GOT3 (cell line): ENCODE data around the gene PHRF1.

Source experiments
- DNase-seq: peaks from one replicate; lab custom pipeline; 2025; ENCODE audit warnings: mixed read lengths; lab: John Stamatoyannopoulos, UW

The PHRF1 gene

GRCh38 chr11:539971-540481 is 36.2 kb upstream of the PHRF1 start:
- no peak for DNase-seq

DNA sequence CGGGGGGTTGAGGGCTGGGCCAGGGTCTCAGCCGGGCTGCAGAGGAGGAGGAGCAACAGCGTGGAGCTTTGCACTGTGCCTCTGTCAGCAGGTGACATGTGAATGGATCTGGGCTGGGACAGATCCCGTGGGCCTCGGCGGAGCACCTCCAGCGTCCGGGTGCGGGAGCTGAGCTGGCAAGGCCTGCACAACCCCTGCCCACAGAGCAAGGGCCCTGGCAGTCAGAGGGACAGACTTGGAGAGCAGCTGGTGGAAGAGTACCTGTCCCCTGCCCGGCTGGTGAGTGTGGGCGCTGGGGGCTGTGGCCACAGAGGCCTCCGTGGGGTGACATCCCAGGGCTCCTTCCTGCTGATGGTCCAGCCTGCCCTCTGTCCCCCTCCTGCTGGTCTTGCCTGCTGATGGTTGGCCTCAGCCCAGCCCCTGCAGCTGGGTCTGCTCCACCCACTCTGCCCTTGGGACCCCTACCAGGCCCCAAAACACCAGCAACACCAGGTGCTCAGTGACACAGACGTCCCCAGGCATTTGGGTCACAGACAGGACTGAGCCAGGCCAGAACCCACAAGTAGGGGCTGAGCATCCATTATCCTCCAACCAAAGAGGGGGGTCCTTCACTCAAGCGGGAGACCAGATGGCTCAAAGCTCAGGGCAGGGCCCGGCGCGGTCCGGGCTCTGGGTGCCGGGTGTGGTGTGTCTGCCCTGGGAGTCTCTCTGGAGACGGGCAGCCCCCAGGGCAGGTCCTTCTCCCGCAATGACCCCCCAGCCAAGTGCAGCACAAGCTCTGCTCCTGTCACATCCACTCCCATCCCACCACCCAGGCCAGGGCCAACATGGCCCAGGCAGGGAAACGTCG is 35.5 kb upstream of the PHRF1 start:
- DNase-seq, result no peak

DNA sequence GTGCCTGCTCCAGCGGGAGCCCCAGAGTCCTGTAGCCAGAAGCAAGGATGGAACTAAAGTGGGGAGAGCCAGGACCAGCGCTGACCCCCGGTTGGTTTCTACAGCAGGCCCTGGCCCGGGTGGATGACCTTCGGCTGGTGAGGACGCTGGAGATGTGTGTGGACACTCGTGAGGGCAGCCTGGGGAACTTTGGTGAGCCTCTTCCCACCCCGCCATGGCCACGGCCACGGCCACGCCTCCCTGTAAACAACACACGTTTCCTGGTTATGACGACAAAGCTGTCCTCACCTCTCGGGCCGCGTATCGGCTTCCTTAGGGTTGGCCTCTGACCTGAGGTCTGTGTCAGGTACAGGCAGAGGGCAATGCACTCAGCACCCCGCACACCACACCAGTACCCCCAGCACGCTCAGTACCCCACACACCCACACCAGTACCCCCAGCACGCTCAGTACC is 34.8 kb upstream of the PHRF1 start:
- DNase-seq, result no peak

GRCh38 chr11:544817-545166 is 31.5 kb upstream of the PHRF1 start:
- DNase-seq, result no peak

GRCh38 chr11:545171-545570 is 31.1 kb upstream of the PHRF1 start:
- DNase-seq, result no peak

DNA sequence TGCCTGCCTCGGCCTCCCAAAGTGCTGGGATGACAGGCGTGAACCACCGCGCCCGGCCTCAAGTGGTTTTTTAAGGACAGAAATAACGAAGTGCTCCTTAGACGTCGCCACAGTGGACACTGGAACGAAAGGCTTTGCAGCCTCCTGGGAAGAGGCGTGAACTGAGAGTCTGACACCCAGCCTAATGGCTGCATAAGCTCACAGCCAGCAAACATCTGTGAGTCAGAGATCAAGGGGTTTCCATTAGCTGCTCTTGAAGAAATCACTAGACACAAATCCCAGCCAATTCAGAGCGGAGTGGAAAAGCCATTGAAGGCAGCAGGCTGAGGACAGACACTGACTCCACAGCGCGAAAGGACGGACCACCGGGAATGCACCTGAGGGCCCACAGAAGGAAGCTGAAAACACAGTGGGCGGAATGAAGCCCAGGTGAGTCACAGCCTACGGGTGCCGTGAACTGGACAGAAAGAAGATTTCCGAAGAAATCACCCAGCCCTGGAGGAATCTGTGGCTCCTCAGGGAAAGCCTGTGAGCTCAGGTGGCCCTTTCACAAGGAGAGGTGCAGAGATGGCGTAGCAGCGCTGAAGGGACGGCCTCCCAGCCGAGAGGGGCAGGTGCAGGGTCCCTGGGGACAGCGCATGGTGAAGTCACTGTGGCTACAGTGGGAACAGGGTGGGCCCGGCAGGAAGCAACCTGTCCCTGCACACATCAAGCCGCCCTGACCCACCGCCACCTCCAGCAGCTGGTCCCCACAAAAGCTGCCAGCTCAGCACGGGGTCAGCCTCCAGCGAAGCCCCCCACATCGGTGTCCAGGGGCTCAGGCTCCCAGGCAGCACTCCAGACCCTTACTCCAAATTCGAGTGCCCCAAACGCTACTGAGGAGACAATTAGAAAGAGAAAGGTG is 27.3 kb upstream of the PHRF1 start:
- no peak for DNase-seq

GRCh38 chr11:550021-550745 is 26.1 kb upstream of the PHRF1 start:
- no peak for DNase-seq

- DNase-seq, result no peak
These were observed 25.6 kb upstream of the PHRF1 start for GRCh38 chr11:550746-551085.

DNA sequence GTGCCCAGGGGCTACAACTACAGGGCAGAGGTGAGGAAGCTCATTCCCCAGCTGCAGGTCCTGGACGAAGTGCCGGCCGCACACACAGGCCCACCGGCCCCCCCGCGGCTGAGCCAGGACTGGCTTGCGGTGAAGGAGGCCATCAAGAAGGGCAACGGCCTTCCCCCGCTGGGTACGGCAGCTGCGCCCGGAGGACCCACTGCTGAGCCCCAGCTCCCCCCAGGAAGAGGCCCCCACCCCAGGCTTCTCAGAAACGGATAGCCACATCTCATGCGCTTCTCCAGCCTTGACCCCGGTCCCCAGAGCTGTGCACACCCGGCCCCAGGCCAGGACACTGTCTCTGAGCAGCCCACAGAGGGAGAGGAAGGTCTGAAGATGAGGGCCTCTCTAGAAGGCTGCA is 25.1 kb upstream of the PHRF1 start:
- no peak for DNase-seq

GRCh38 chr11:551596-551995 is 24.7 kb upstream of the PHRF1 start:
- DNase-seq, result no peak

DNA sequence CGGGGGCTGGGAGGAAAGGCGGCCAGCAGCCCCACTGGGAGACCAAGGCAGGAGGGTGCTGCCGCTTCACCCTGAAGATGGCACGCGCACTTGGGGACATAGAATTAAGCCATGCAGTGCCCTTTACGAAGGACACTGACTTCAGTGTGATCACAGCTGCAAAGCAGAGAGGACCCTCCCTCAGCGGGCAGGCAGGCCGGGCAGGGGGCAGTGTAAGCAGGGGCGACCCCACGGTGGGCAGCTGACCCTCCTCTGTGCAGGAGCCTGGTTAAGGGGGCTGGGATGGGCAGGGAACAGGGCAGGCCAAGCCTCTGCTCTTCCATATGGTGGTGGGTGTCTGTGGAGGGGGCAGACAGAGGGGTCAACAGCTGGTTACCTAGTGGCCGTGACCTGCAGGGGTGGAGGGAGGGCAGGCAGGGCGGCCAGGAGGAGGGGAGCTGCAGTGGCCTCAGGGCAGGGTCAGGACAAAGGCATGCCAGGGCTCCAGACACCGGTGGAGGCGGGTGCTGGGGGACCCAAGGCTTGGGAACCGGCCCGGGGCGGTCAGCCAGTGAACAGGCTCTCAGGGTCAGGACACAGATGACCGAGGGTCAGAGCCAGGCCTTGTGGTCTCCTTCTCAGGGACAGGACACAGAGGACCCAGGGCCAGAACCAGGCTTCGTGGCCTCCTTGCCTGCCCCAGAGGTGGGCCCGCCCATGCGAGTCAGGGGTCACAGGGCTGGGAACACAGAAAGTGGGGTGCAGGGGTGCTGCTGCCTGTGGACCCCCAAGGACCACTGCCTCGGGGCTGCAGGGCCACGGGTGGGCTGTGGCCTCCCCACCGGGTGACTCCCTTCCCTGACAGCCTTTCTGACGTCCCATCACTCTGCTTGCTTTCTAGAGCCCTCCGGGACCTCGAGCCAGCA is 22.9 kb upstream of the PHRF1 start:
- no peak for DNase-seq

DNA sequence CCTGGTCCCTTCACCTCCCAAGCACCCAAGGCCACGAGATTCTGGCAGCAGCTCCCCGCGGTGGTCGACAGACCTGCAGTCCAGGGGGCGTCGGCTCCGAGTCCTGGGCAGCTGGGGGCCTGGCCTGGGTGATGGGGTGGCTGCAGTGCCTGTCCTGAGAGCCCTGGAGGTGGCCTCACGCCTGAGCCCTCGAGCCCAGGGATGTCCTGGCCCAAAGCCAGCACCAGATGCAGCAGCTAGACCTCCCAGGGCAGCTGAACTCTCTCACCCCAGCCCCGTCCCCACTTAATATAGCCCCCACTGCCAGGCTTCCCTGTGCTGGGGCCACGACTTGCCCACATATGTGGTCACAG is 22.3 kb upstream of the PHRF1 start:
- no peak for DNase-seq

DNA sequence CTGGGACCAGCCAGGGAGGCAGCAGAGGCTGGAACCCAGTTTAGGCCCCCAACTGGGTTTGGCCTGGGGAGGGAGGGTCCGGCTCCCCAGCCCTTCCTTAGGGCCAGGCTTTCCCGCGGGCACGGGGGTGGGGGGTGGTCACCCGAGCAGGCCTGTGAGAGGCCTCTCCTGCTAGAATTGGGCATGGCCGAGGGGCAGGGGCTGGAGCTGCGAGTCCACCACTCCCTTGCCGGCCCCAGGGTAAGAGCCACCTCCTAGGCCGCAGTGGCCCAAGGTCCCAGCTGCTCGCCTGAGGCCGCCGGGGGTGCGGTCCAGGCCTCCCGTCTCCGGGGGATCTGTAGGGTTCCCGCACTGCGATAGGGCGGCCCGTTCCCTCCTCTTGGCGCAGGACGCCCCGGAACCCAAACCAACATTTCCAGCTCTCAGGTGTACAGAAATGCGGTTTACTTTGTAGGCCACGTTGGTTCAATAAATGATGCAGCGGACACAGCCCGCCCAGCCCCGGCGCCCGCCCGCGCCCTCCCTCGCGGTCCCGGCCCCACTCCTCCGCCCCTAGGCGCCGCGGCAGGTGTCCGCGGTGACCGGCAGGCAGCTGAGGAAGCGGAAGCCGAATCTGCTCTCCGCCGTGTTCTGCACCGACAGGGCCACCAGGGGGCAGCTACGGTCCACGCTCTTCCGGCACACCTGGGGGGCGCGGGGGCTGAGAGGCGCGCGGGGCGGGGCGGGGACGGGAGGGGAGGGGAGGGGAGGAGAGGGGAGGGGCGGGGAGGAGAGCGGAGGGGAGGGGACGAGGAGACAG is 21.6 kb upstream of the PHRF1 start:
- DNase-seq, result no peak

DNA sequence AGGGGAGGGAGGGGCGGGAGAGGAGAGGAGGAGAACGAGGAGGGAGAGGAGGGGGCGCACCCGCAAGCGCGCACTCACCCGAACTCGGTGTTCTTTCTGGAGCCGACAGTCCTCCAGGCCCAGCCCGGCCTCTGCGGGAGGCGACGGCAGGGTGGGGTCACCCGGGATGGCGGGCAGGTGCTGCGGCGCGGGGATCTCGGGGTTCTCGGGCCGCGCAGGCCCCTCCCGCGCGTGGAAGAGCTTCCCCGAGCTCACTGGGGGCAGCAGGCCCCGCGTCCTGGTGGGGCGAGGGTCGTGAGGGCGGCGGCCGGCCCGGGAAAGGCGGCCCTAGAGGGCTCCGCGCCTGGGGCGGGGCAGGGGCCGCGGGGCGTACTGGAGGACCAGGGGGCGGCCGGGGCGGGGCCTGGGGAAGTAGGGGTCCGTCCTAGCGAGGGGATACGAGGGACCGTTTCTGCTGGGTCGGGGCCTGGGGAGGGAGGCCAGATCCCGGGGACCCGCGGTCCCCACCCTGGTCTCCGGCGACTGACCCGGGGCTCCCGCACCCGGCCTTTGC is 21.0 kb upstream of the PHRF1 start:
- no peak for DNase-seq

DNA sequence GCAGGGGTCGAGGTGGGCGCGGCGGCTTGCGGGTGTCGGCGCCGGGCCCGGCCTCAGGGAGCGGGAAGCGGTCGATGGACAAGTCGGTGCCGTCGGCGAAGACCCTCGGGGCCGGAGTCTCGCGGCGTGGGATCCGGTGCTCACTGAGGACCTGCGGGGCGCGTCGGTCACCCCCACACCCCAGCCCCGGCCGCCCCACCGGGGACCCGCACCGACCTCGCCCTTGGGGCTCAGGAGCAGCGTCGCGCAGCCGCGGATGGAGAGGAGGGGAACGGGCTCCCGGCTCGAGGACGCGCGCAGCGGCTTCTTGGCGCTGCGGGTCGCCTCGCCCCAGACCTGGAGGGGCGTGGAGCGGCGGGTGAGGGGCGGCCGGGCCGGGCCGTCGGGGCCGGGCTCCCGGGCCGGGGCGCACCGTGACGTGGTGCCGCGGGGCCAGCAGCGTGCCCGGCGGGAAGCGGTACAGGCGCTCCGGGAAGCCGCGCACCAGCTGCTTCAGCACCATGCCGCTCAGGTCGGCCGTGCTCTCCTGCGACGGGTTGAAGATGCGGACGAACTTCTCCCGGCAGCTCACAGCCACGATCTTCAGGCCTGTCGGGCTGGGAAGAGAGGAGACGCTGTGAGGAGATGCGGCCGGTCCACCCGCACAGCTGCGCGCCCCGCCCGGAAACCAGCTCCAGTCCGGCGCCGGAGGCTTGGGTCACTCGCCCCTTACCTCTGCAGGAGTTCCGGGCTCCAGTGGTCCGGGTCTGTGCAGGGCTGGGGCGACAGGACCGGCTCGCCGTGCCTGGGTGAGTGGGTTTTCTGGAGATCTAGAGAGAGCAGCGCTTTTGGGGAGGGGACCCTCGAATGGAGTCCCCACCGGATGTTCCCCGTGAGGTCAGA is 20.2 kb upstream of the PHRF1 start:
- DNase-seq, result no peak

DNA sequence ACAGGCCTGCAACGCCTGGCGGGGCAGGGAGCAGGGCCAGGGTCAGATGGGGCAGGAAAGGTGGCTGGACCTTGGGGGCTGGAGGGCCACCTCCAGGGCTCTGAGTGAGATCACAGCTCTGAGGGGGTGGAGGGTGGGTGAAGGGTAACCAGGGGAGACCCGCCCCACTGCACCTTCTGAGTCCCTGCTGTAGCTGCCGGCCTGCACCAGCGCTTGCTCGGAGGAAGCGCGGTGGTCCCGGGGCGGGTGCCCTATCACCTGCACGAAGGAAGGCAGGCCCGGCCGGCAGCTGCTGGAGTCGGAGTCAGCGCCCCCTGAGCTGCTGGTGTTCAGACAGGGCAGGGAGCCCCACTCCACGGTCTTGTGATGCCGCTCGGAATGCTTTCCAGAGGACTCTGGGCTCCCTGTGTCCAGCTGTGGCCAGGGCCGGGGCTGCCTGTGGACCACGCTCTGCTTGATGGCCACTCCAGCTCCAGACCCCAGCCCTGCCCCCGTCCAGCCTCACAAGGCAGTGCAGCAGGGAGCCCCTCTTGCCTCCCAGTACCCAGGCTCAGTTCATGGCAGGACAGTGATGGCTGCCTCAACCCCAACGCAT is 19.5 kb upstream of the PHRF1 start:
- DNase-seq, result no peak

- no peak for DNase-seq
These were observed 18.7 kb upstream of the PHRF1 start for GRCh38 chr11:557328-558132.

- DNase-seq, result no peak
These were observed 17.8 kb upstream of the PHRF1 start for GRCh38 chr11:558503-558902.
